Measurements from ENCODE around the gene FANCD2. TPM values are rescaled to one million over a fixed set of nuclear protein-coding genes. Genes with fewer than 3 reads are reported as not detected.

Gene FANCD2
- total and polyA plus RNA-seq, 2 experiments from 2014 or later = 3.8 to 6.1 TPM

DNA sequence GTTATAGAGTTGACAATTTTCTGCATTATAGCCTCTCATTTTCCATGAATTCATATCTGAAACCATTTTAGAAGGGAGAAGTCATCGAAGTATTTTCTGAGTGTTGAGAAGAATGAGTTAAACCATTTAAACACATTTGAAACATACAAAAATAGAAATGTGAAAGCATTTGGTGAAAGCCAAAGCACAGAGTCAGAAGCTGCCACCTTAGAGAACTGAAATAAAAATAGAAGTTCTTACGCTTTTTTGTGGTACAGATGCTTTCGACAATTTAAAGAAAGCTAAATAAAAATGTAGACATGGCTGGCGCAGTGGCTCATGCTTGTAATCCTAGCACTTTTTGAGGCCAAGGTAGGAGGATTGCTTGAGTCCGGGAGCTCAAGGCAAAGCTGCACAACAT, 72.8 kb downstream of the FANCD2 start:
- no peak overlapping the region for H3K4me3 ChIP-seq
- H3K4me1 ChIP-seq (ENCODE audit: insufficient read depth) = peaks cover 5% of the 10 kb centered on the region; the same call in 1 of the 2 replicates
- DNase-seq = no peak
- no peaks in the 10 kb centered on the region for H3K79me2 ChIP-seq (ENCODE audit: insufficient read depth)
- in situ Hi-C loops (cut with MboI) = no loop called here
- H2AFZ ChIP-seq = no peak overlapping the region
- no peaks in the 10 kb centered on the region for H4K20me1 ChIP-seq (ENCODE audit: insufficient read depth)
- TF ChIP-seq EZH2phosphoT487 (IDR thresholded peaks at IDR 0.05; ENCODE audit: insufficient read depth, low read depth) = no peak
- TF ChIP-seq EZH2 (IDR thresholded peaks at IDR 0.05; ENCODE audit: insufficient read depth, poor library complexity, severe bottlenecking) = no peak
- no peaks in the 10 kb centered on the region for H3K36me3 ChIP-seq (ENCODE audit: low read depth)
- no peak overlapping the region for H3K9ac ChIP-seq
- H3K27me3 ChIP-seq (replicated peaks; ENCODE audit: insufficient read depth) = no peaks in the 10 kb centered on the region
- no peak overlapping the region for H3K4me2 ChIP-seq (ENCODE audit: unreplicated experiment)
- no peak overlapping the region for H3K27ac ChIP-seq
- 98% methylated on average over 5 of the region's 5 CpGs for WGBS, 2 experiments (ENCODE audit: low coverage in 1 of 2, low lambda C conversion rate in 2 of 2, missing lambda C conversion rate in 2 of 2)
- no peaks in the 10 kb centered on the region for H3K9me3 ChIP-seq (ENCODE audit: low read depth)
- no peaks in the 10 kb centered on the region for H3K9me2 ChIP-seq (ENCODE audit: insufficient read depth)
- H3F3A ChIP-seq (ENCODE audit: insufficient read depth) = no peaks in the 10 kb centered on the region

DNA sequence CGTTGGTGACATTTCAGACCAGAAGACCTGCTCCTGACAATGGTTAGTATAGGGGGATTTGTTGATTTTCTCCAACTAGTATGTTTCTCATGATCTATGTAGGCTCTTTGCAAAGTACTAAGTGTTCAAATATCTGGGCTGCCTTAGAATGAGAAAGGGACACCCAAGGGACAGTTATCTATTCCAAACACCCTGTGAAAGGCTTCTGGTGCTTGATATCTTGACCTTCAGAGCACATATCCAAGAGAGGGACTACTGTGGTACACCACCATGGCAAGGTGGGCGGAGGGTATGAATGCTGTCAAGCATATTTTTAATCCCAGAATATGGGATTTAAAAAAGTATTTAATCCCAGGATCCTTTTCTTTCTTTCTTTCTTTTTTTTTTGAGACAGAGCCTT, 80.7 kb downstream of the FANCD2 start:
- Histone ChIP-seq H3K4me3 (no peak overlapping the region), H3K27ac (no peak overlapping the region), H3K79me2 (ENCODE audit: insufficient read depth) (no peaks in the 10 kb centered on the region), H3K9ac (no peak overlapping the region), H3K4me2 (ENCODE audit: unreplicated experiment) (no peak overlapping the region), H2AFZ (no peak overlapping the region), H4K20me1 (ENCODE audit: insufficient read depth) (no peaks in the 10 kb centered on the region), H3K4me1 (ENCODE audit: insufficient read depth) (peaks cover under 1% of the 10 kb centered on the region; the same call in 1 of the 2 replicates), H3K9me3 (ENCODE audit: low read depth) (no peaks in the 10 kb centered on the region), H3K9me2 (ENCODE audit: insufficient read depth) (no peaks in the 10 kb centered on the region), H3K27me3 (replicated peaks; ENCODE audit: insufficient read depth) (no peaks in the 10 kb centered on the region), H3F3A (ENCODE audit: insufficient read depth) (no peaks in the 10 kb centered on the region), H3K36me3 (ENCODE audit: low read depth) (no peaks in the 10 kb centered on the region)
- DNase-seq = no peak
- TF ChIP-seq EZH2phosphoT487 (IDR thresholded peaks at IDR 0.05; ENCODE audit: insufficient read depth, low read depth) = no peak
- TF ChIP-seq EZH2 (IDR thresholded peaks at IDR 0.05; ENCODE audit: insufficient read depth, poor library complexity, severe bottlenecking) = no peak
- WGBS, 2 experiments (ENCODE audit: low coverage in 1 of 2, low lambda C conversion rate in 2 of 2, missing lambda C conversion rate in 2 of 2) = 60 to 67% methylated on average over 2 of the region's 2 CpGs
- in situ Hi-C loops (cut with MboI) = no loop called here

GRCh38 chr3:10108091-10108490, 81.9 kb downstream of the FANCD2 start, which contains the start of gene FANCD2OS:
TSS of gene FANCD2OS (minus strand) at chr3:10108255. CDS start at chr3:10104774, 3,481 bp downstream.
- H2AFZ ChIP-seq = no peak within 1 kb of the TSS
- H3K9me3 ChIP-seq (ENCODE audit: low read depth) = no peaks in the 10 kb centered on the region
- H3K4me1 ChIP-seq (ENCODE audit: insufficient read depth) = no peaks in the 10 kb centered on the region
- H4K20me1 ChIP-seq (ENCODE audit: insufficient read depth) = no peaks in the 10 kb centered on the region
- no peaks in the 10 kb centered on the region for H3K79me2 ChIP-seq (ENCODE audit: insufficient read depth)
- no peak within 1 kb of the TSS for H3K27ac ChIP-seq
- WGBS, 2 experiments (ENCODE audit: low coverage in 1 of 2, low lambda C conversion rate in 2 of 2, missing lambda C conversion rate in 2 of 2) = 49 to 69% methylated on average over 24 to 25 of the region's 28 CpGs
- in situ Hi-C loops (cut with MboI) = no loop called here
- H3K9me2 ChIP-seq (ENCODE audit: insufficient read depth) = no peaks in the 10 kb centered on the region
- no peak within 1 kb of the TSS for H3K9ac ChIP-seq
- no peak for TF ChIP-seq EZH2phosphoT487 (IDR thresholded peaks at IDR 0.05; ENCODE audit: insufficient read depth, low read depth)
- no peaks in the 10 kb centered on the region for H3K27me3 ChIP-seq (replicated peaks; ENCODE audit: insufficient read depth)
- DNase-seq = no peak
- H3F3A ChIP-seq (ENCODE audit: insufficient read depth) = no peaks in the 10 kb centered on the region
- H3K4me2 ChIP-seq (ENCODE audit: unreplicated experiment) = no peak within 1 kb of the TSS
- H3K36me3 ChIP-seq (ENCODE audit: low read depth) = no peaks in the 10 kb centered on the region
- no peak within 1 kb of the TSS for H3K4me3 ChIP-seq

DNA sequence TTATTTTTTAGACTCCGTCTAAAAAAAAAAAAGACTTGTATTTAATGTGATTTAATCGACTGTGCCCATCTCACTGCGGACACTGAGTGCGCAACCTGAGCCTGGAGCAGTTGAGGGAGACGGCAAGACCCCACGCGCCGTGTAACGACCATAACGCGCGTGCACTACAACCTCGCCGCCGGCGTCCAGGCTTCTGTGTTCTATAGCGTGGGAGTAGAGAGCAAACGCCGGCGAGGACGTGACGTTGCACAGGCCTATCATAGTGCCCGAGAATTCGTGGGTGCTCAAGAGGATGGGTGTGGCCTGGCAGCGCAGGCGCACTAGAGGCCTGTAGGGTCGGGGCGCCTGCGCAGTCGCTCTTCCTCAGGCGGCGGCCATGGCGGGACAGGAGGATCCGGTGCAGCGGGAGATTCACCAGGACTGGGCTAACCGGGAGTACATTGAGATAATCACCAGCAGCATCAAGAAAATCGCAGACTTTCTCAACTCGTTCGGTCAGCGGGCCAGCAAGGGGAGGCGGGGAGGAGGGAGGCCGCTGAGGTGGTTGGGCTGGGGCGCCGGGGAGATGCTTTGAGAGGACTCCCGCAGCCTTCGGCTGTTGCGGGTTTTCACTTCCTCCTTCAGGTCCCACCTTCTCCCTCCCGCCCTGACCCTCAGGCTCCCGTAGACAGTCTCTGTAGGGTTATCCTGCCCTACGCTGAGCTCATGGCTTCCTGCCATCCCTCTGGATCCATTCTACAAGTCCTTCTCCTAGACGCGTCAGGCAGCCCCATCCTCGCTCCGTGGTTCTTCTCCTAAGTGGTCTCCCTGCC, 89.3 kb downstream of the FANCD2 start, which contains the start of gene BRK1:
Gene BRK1 (plus strand): TSS at position 350 of the 812 bp plus-strand sequence. CDS start 27 bp downstream, at position 377.
- H3F3A ChIP-seq (ENCODE audit: insufficient read depth) = peaks cover 8% of the 10 kb centered on the region; the same call in 1 of the 2 replicates
- no peaks in the 10 kb centered on the region for H3K9me2 ChIP-seq (ENCODE audit: insufficient read depth)
- H3K79me2 ChIP-seq (ENCODE audit: insufficient read depth) = peaks cover 51% of the 10 kb centered on the region
- TF ChIP-seq EZH2 (IDR thresholded peaks at IDR 0.05; ENCODE audit: insufficient read depth, poor library complexity, severe bottlenecking) (no peak), EZH2phosphoT487 (IDR thresholded peaks at IDR 0.05; ENCODE audit: insufficient read depth, low read depth) (no peak)
- peak; percentile 100 for DNase-seq
- H4K20me1 ChIP-seq (ENCODE audit: insufficient read depth) = no peaks in the 10 kb centered on the region
- peak within 1 kb of the TSS; percentile 99 for H3K4me3 ChIP-seq
- H3K9me3 ChIP-seq (ENCODE audit: low read depth) = no peaks in the 10 kb centered on the region
- no peaks in the 10 kb centered on the region; the same call in 1 of the 2 replicates for H3K36me3 ChIP-seq (ENCODE audit: low read depth)
- H2AFZ ChIP-seq = peak within 1 kb of the TSS; percentile 90
- H3K9ac ChIP-seq = peak within 1 kb of the TSS; percentile 90
- peak within 1 kb of the TSS; percentile 93 for H3K4me2 ChIP-seq (ENCODE audit: unreplicated experiment)
- H3K4me1 ChIP-seq (ENCODE audit: insufficient read depth) = peaks cover 19% of the 10 kb centered on the region
- peak within 1 kb of the TSS; percentile 60 for H3K27ac ChIP-seq
- in situ Hi-C loops (cut with MboI) = no loop called here
- 1 to 2% methylated on average over 45 to 54 of the region's 54 CpGs for WGBS, 2 experiments (ENCODE audit: low coverage in 1 of 2, low lambda C conversion rate in 2 of 2, missing lambda C conversion rate in 2 of 2)
- H3K27me3 ChIP-seq (replicated peaks; ENCODE audit: insufficient read depth) = no peaks in the 10 kb centered on the region

All from GM23248 (cell line).